OCI-LY7 (cell line): ENCODE results near the gene STAT1. TPM values are rescaled to one million over a fixed set of nuclear protein-coding genes. Genes with fewer than 3 reads are reported as not detected.

ENCODE experiments used
- BruUV-seq: library from RNA; stranded (reverse); fragments of 400-500 nt; replicated peaks from 2 replicates; lab custom pipeline; 2021; lab: Mats Ljungman, UMichigan
- CTCF ChIA-PET: fragments of 300-600 bp; sonication (Branson Sonifier 250); formaldehyde crosslinking; loops from one replicate; lab custom pipeline; 2022; ENCODE audit warnings: antibody characterized with exemption; ENCODE audit not compliant: unreplicated experiment; lab: Charles Lee
- POLR2A ChIA-PET: fragments of 300-600 bp; sonication (Branson Sonifier 250); formaldehyde crosslinking; loops from one replicate; lab custom pipeline; 2022; ENCODE audit warnings: antibody characterized with exemption; lab: Charles Lee
- DNase-seq: peaks from one replicate; pipeline ENCODE4 v3.0.0-alpha.2; 2015; ENCODE audit warnings: low spot score
- H2AFZ ChIP-seq: fragments of 200-600 bp; sonication (generic), shearing (Covaris generic); 2 replicates; pipeline ENCODE4 v1.6.1; 2014; ENCODE audit warnings: mild to moderate bottlenecking, antibody characterized with exemption, low read length, moderate library complexity
- H3K27ac ChIP-seq: fragments of 200-600 bp; sonication (generic); 2 replicates; pipeline ENCODE4 v1.5.1; 2014; ENCODE audit warnings: mixed run types, low read depth, mild to moderate bottlenecking, moderate library complexity, low read length, inconsistent platforms; ENCODE audit not compliant: poor library complexity, severe bottlenecking
- H3K36me3 ChIP-seq: fragments of 200-600 bp; sonication (generic); 2 replicates; pipeline ENCODE4 v1.6.1; 2014; ENCODE audit warnings: mild to moderate bottlenecking, antibody characterized with exemption, low read length, moderate library complexity, mixed read lengths; ENCODE audit not compliant: insufficient read depth
- H3K4me1 ChIP-seq: fragments of 200-600 bp; sonication (generic); 2 replicates; pipeline ENCODE4 v1.5.1; 2014; ENCODE audit warnings: mild to moderate bottlenecking, low read length; ENCODE audit not compliant: insufficient read depth, poor library complexity, severe bottlenecking
- H3K4me2 ChIP-seq: fragments of 200-600 bp; sonication (generic); 2 replicates; pipeline ENCODE4 v1.6.1; 2014; ENCODE audit warnings: mild to moderate bottlenecking, low read length
- H3K4me3 ChIP-seq: fragments of 200-600 bp; sonication (generic); 2 replicates; pipeline ENCODE4 v1.5.1; 2014; ENCODE audit warnings: mild to moderate bottlenecking, low read depth, low read length; ENCODE audit not compliant: poor library complexity, severe bottlenecking
- H3K79me2 ChIP-seq: fragments of 200-600 bp; sonication (generic); 2 replicates; pipeline ENCODE4 v1.6.1; 2016; ENCODE audit warnings: low read depth, mild to moderate bottlenecking, low read length, moderate library complexity, mixed read lengths; ENCODE audit not compliant: insufficient read depth
- H3K9me2 ChIP-seq: fragments of 200-600 bp; sonication (generic); 2 replicates; pipeline ENCODE4 v1.6.1; 2016; ENCODE audit warnings: mild to moderate bottlenecking, low read length, mixed read lengths; ENCODE audit not compliant: insufficient read depth
- H3K9me3 ChIP-seq: fragments of 200-600 bp; sonication (generic); 2 replicates; pipeline ENCODE4 v1.6.1; 2014; ENCODE audit warnings: mild to moderate bottlenecking, mixed run types, low read length, mixed read lengths
- H4K20me1 ChIP-seq: fragments of 200-600 bp; sonication (generic); 2 replicates; pipeline ENCODE4 v1.6.1; 2014; ENCODE audit warnings: mild to moderate bottlenecking, antibody characterized with exemption, low read length, moderate library complexity, mixed read lengths; ENCODE audit not compliant: insufficient read depth
- CTCF ChIP-seq: fragments of 200-600 bp; sonication (generic); conservative IDR thresholded peaks from 2 replicates; pipeline ENCODE4 v1.5.1; 2014; ENCODE audit warnings: mild to moderate bottlenecking, antibody characterized with exemption, low read length, moderate library complexity, mixed read lengths
- EZH2phosphoT487 ChIP-seq: fragments of 200-600 bp; sonication (generic); IDR thresholded peaks from 2 replicates; pipeline ENCODE4 v1.6.1; 2018; ENCODE audit warnings: low read depth, borderline replicate concordance, mild to moderate bottlenecking, mixed run types, antibody characterized with exemption, low read length, moderate library complexity, mixed read lengths
- intact Hi-C: fragments of 100-400 bp; cut with micrococcal nuclease; formaldehyde crosslinking; loops from one replicate; pipeline ENCODE4 v1.10.0; 2022; ENCODE audit not compliant: unreplicated experiment
- total RNA-seq, 2 experiments: library from RNA; depleted of rRNA in 1 of 2; stranded (reverse); fragments of >200 nt in 1 of 2; shearing (Covaris generic) in 1 of 2; gene quantifications; 2 replicates each; pipeline ENCODE4 v1.2.3, GENCODE V29; 2014 to 2022

Gene STAT1
- total RNA-seq, 2 experiments from 2014 or later, result 23.0 to 23.1 TPM

- Histone ChIP-seq H3K9me3 (no peaks in the 10 kb centered on the region), H3K9me2 (no peaks in the 10 kb centered on the region), H3K36me3 (no peaks in the 10 kb centered on the region), H3K4me1 (peaks cover 9% of the 10 kb centered on the region), H2AFZ (no peak overlapping the region), H4K20me1 (no peaks in the 10 kb centered on the region), H3K79me2 (no peaks in the 10 kb centered on the region), H3K4me3 (no peak overlapping the region), H3K27ac (no peak overlapping the region), H3K4me2 (no peak overlapping the region)
- DNase-seq, result no peak
- POLR2A ChIA-PET, result interaction anchor here (0.6 kb wide), 1 partner anchor 381 kb away, joined by 3 read pairs; no protein-coding TSS in a partner anchor
- CTCF ChIA-PET, result no interaction called here
- intact Hi-C loops, result no loop called here
- TF ChIP-seq CTCF (no peak), EZH2phosphoT487 (no peak)
- no TSS peak for BruUV-seq
Measured at GRCh38 chr2:191025135-191025534, 11.2 kb upstream of the STAT1 start.

- no peak overlapping the region for H3K4me2 ChIP-seq
- BruUV-seq, result no TSS peak
Measured at GRCh38 chr2:191023235-191023679, 9.3 kb upstream of the STAT1 start.

More at GRCh38 chr2:191023235-191023679, 9.3 kb upstream of the STAT1 start:
- no peak for TF ChIP-seq CTCF
- no peak for TF ChIP-seq EZH2phosphoT487
- Histone ChIP-seq H3K9me2 (no peaks in the 10 kb centered on the region), H3K27ac (no peak overlapping the region), H2AFZ (no peak overlapping the region), H3K9me3 (no peaks in the 10 kb centered on the region), H3K36me3 (no peaks in the 10 kb centered on the region), H3K4me3 (no peak overlapping the region), H4K20me1 (no peaks in the 10 kb centered on the region), H3K4me1 (peaks cover 16% of the 10 kb centered on the region), H3K79me2 (no peaks in the 10 kb centered on the region)
- POLR2A ChIA-PET, result interaction anchor here (0.5 to 1.8 kb wide), 5 partner anchors 11 to 1523 kb away, joined by 3 to 5 read pairs (median 4); no protein-coding TSS in a partner anchor
- CTCF ChIA-PET, result no interaction called here
- intact Hi-C loops, result no loop called here
- DNase-seq, result no peak
